GM12865 (cell line): Measurements from ENCODE around the gene SLC27A2.

ENCODE experiments used
- DNase-seq: peaks from one replicate; pipeline ENCODE4 v3.0.0; 2010; ENCODE audit warnings: low read depth
- H3K4me3 ChIP-seq: 2 replicates; pipeline ENCODE4 v1.5.1; 2011; ENCODE audit warnings: mild to moderate bottlenecking, low read depth, low read length, control low read depth
- CTCF ChIP-seq: IDR thresholded peaks from 2 replicates; pipeline ENCODE4 v1.5.1; 2011; ENCODE audit warnings: low read length, control low read depth, low read depth, inconsistent platforms; ENCODE audit not compliant: insufficient read depth; ENCODE audit errors: missing control alignments

Gene SLC27A2

GRCh38 chr15:50252556-50252955 lies 70.6 kb downstream of the SLC27A2 start:
- no peak for DNase-seq
- no peak for TF ChIP-seq CTCF
- no peak overlapping the region for H3K4me3 ChIP-seq

GRCh38 chr15:50256188-50257041 lies 74.4 kb downstream of the SLC27A2 start:
- no peak overlapping the region for H3K4me3 ChIP-seq
- TF ChIP-seq CTCF: no peak
- DNase-seq: no peak

- no peak for TF ChIP-seq CTCF
- no peak for DNase-seq
- no peak overlapping the region for H3K4me3 ChIP-seq
Measured at GRCh38 chr15:50257332-50257731, 75.3 kb downstream of the SLC27A2 start.

- DNase-seq: no peak
- no peak for TF ChIP-seq CTCF
- H3K4me3 ChIP-seq: no peak overlapping the region
Measured at GRCh38 chr15:50257924-50258323, 75.9 kb downstream of the SLC27A2 start.

- DNase-seq: no peak
- TF ChIP-seq CTCF: no peak
- no peak overlapping the region for H3K4me3 ChIP-seq
Measured at GRCh38 chr15:50259276-50259675, 77.3 kb downstream of the SLC27A2 start.

- peak; percentile 49 for DNase-seq
- H3K4me3 ChIP-seq: no peak overlapping the region
- TF ChIP-seq CTCF: no peak
Measured at GRCh38 chr15:50260969-50261496, 79.0 kb downstream of the SLC27A2 start.
